Vagina (tissue), 2 donors: ENCODE measurements around the gene S100A2.

Source experiments
- CTCF ChIP-seq, 3 experiments: fragments of 450-650 bp in 2 of 3; fragments of 200-600 bp in 1 of 3; sonication (generic) in 1 of 3; IDR thresholded peaks; one replicate each; pipeline ENCODE4 v1.5.1; 2017 to 2019; ENCODE audit warnings: antibody characterized with exemption in 3 of 3, mild to moderate bottlenecking in 2 of 3, moderate library complexity in 2 of 3
- POLR2A ChIP-seq, 2 donors: fragments of 450-650 bp; IDR thresholded peaks; one replicate each; pipeline ENCODE4 v1.6.1; 2017; ENCODE audit warnings: antibody characterized with exemption in 2 of 2, mild to moderate bottlenecking in 2 of 2, moderate library complexity in 2 of 2
- POLR2AphosphoS5 ChIP-seq, 2 donors: sonication (generic); formaldehyde crosslinking; IDR thresholded peaks; one replicate each; pipeline ENCODE4 v1.9.0; 2017; ENCODE audit warnings: antibody characterized with exemption in 2 of 2, mild to moderate bottlenecking in 2 of 2, low read depth in 1 of 2; ENCODE audit not compliant: insufficient read depth in 1 of 2

GRCh38 chr1:153612755-153613331 lies 47.2 kb upstream of the S100A2 start, which contains the start of gene S100A16:
- TF ChIP-seq CTCF (IDR thresholded peaks at IDR 0.05) (no peak), POLR2A (IDR thresholded peaks at IDR 0.05) (peak in 1 of 2 donors; percentile 67), POLR2AphosphoS5 (IDR thresholded peaks at IDR 0.05; ENCODE audit: insufficient read depth in 1 of 2, low read depth in 1 of 2) (peak; percentile 52 to 90)
